Fibroblast of villous mesenchyme (primary cell): Measurements from ENCODE around the gene UAP1. TPM values are rescaled to one million over a fixed set of nuclear protein-coding genes. Genes with fewer than 3 reads are reported as not detected.
A peak's percentile ranks its signal among the peaks of the same experiment; 100 is the strongest.

Source experiments
- DNase-seq: peaks from one replicate; pipeline ENCODE4 v3.0.0-alpha.2; 2010; ENCODE audit warnings: low read depth
- H3K4me3 ChIP-seq: 2 replicates; pipeline ENCODE4 v1.5.1; 2011; ENCODE audit warnings: low read depth, mild to moderate bottlenecking, low read length
- CTCF ChIP-seq: IDR thresholded peaks from 2 replicates; pipeline ENCODE4 v1.5.1; 2012; ENCODE audit warnings: low read depth, mild to moderate bottlenecking, low read length; ENCODE audit not compliant: insufficient read depth
- total RNA-seq: library from RNA; depleted of rRNA; stranded (reverse); fragments of >200 nt; gene quantifications from 2 replicates; pipeline ENCODE4 v1.2.3, GENCODE V29; 2012

UAP1 gene
- total RNA-seq, 1 donor, result 108 TPM

- no peak overlapping the region for H3K4me3 ChIP-seq
- TF ChIP-seq CTCF, result no peak
- no peak for DNase-seq
Measured at GRCh38 chr1:162537216-162537615, 24.3 kb upstream of the UAP1 start.

- peak; percentile 73 for DNase-seq
- TF ChIP-seq CTCF, result no peak
- H3K4me3 ChIP-seq, result no peak overlapping the region
Measured at GRCh38 chr1:162538815-162539431, 22.6 kb upstream of the UAP1 start.

- no peak for TF ChIP-seq CTCF
- DNase-seq, result peak; percentile 93
Measured at GRCh38 chr1:162541619-162542141, 19.8 kb upstream of the UAP1 start.

GRCh38 chr1:162543228-162543627 lies 18.3 kb upstream of the UAP1 start:
- no peak for DNase-seq
- H3K4me3 ChIP-seq, result no peak overlapping the region
- no peak for TF ChIP-seq CTCF

More at GRCh38 chr1:162541619-162542141, 19.8 kb upstream of the UAP1 start:
- no peak overlapping the region for H3K4me3 ChIP-seq

GRCh38 chr1:162548170-162548569 lies 13.4 kb upstream of the UAP1 start:
- no peak for TF ChIP-seq CTCF
- DNase-seq, result peak; percentile 57
- H3K4me3 ChIP-seq, result no peak overlapping the region

GRCh38 chr1:162549001-162549400 lies 12.5 kb upstream of the UAP1 start:
- no peak for TF ChIP-seq CTCF
- no peak for DNase-seq
- no peak overlapping the region for H3K4me3 ChIP-seq

- DNase-seq, result no peak
- H3K4me3 ChIP-seq, result no peak overlapping the region
- TF ChIP-seq CTCF, result no peak
Measured at GRCh38 chr1:162550925-162551324, 10.6 kb upstream of the UAP1 start.
